Cardiac atrium fibroblast (primary cell): ENCODE measurements around the gene JAKMIP3. TPM values are rescaled to one million over a fixed set of nuclear protein-coding genes. Genes with fewer than 3 reads are reported as not detected.

Experiments
- total RNA-seq: library from RNA; depleted of rRNA; stranded (reverse); fragments of >200 nt; gene quantifications from 2 replicates; pipeline ENCODE4 v1.2.3, GENCODE V29; 2015

Gene JAKMIP3
- total RNA-seq: under 0.01 and 0.16 TPM in 2 replicates

DNA sequence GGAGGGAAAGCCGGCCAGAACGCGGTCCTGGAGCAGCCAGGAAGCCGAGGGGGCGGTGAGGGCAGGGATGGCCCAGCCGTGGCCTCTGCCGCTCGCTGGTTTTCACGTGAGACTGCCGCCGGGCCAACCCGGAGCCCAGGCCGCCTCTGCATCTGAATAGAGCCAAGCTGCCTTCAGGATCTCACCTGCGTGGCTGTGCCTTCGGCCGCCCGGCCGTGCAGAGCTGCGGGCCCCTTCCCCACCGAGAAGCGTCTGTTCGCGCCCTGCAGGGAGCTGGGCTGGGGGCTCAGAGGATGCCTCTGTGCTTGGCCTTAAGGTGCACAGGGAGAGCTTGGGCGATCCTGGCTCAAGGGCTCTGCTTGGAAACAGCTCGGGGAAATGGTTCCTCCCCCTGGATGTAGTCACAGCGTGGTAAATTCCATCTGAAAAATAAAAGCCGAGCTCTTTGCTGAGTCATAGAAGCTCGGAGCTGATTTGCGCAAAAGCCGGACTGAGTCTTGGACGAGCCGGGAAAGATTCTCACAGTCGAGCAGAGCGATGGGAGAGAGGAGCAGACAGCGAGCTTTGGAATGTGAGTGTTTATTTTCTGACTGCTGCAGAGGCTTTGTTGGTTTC, at the start of gene JAKMIP3:
JAKMIP3 (plus strand) TSS at position 456 of the 615 bp plus-strand sequence. CDS start 38,863 bp downstream, outside the sequence.

Other genes starting within 250 kb of the JAKMIP3 start
- gene PPP2R2D, start 164.9 kb upstream of the JAKMIP3 start, total RNA-seq: 25.8 and 32.9 TPM in 2 replicates
- gene BNIP3, start 84.0 kb upstream of the JAKMIP3 start, total RNA-seq: 400 and 442 TPM in 2 replicates
- 39.7 and 47.1 TPM in 2 replicates for gene DPYSL4, start 121.0 kb downstream of the JAKMIP3 start, total RNA-seq
- gene STK32C, start 242.0 kb downstream of the JAKMIP3 start, total RNA-seq: 8.8 and 9.7 TPM in 2 replicates